ENCODE measurements around the gene LRMDA. TPM values are rescaled to one million over a fixed set of nuclear protein-coding genes. Genes with fewer than 3 reads are reported as not detected.

Gene LRMDA
- total RNA-seq, 1 donor from 2014 or later = 18.7 TPM

GRCh38 chr10:76459016-76459730, 1027.7 kb downstream of the LRMDA start:
- TF ChIP-seq, protein P1, sequence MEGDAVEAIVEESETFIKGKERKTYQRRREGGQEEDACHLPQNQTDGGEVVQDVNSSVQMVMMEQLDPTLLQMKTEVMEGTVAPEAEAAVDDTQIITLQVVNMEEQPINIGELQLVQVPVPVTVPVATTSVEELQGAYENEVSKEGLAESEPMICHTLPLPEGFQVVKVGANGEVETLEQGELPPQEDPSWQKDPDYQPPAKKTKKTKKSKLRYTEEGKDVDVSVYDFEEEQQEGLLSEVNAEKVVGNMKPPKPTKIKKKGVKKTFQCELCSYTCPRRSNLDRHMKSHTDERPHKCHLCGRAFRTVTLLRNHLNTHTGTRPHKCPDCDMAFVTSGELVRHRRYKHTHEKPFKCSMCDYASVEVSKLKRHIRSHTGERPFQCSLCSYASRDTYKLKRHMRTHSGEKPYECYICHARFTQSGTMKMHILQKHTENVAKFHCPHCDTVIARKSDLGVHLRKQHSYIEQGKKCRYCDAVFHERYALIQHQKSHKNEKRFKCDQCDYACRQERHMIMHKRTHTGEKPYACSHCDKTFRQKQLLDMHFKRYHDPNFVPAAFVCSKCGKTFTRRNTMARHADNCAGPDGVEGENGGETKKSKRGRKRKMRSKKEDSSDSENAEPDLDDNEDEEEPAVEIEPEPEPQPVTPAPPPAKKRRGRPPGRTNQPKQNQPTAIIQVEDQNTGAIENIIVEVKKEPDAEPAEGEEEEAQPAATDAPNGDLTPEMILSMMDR (IDR thresholded peaks at IDR 0.05; ENCODE audit: insufficient read depth, low read length, poor library complexity, severe bottlenecking) = no peak
- no peak for DNase-seq (ENCODE audit: low read depth)
- Histone ChIP-seq H3K27me3 (ENCODE audit: control insufficient read depth, insufficient read depth, low read length) (peaks cover 2% of the 10 kb centered on the region), H3K4me3 (ENCODE audit: low read depth, low read length) (no peak overlapping the region), H3K36me3 (ENCODE audit: control insufficient read depth, insufficient read depth, low read length) (no peaks in the 10 kb centered on the region)

DNA sequence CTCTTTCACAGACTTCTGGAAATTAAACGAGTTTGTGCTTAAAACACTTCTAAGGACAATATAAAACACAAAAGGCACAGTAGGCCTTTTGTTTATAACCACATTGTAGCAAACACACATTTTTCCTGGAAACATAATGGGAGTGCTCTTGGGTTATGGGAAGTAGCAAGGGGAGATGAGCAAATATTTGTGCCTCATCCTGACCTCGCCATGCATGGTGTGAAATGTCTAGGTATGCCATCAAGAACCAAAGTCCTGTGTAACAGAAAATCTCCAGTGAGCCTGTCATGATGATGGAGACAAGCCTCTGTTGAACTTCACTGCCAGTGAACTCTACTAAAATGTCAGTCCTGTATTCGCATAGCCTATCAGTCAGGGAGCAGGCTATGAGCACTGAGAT, 1029.6 kb downstream of the LRMDA start:
- Histone ChIP-seq H3K36me3 (ENCODE audit: control insufficient read depth, insufficient read depth, low read length) (no peaks in the 10 kb centered on the region), H3K4me3 (ENCODE audit: low read depth, low read length) (no peak overlapping the region), H3K27me3 (ENCODE audit: control insufficient read depth, insufficient read depth, low read length) (peaks cover 2% of the 10 kb centered on the region)
- no peak for DNase-seq (ENCODE audit: low read depth)
- TF ChIP-seq, protein P1 (IDR thresholded peaks at IDR 0.05; ENCODE audit: insufficient read depth, low read length, poor library complexity, severe bottlenecking) = no peak

DNA sequence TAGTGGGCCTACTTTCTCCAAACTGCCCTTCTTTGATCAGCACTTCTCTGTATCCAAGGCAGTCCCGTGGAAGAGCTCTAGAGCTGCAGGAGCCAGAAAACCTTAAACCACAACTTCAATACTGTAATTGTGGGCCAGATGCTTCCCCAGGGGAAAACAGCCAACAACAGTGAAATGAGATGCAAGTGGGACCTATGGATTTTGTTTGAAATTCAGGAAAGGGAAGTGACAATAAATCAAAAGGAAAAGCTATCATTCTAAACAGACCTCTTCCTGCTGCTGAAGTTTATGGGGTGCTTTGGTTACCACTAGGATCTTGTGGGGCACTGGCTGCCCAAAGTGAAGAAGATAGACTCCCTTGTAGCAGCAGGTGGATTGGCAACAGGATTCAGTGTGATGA, 1031.7 kb downstream of the LRMDA start:
- Histone ChIP-seq H3K4me3 (ENCODE audit: low read depth, low read length) (no peak overlapping the region), H3K27me3 (ENCODE audit: control insufficient read depth, insufficient read depth, low read length) (peaks cover 2% of the 10 kb centered on the region), H3K36me3 (ENCODE audit: control insufficient read depth, insufficient read depth, low read length) (no peaks in the 10 kb centered on the region)
- no peak for DNase-seq (ENCODE audit: low read depth)
- TF ChIP-seq, protein P1 (IDR thresholded peaks at IDR 0.05; ENCODE audit: insufficient read depth, low read length, poor library complexity, severe bottlenecking) = no peak

- Histone ChIP-seq H3K27me3 (ENCODE audit: control insufficient read depth, insufficient read depth, low read length) (no peaks in the 10 kb centered on the region), H3K36me3 (ENCODE audit: control insufficient read depth, insufficient read depth, low read length) (no peaks in the 10 kb centered on the region), H3K4me3 (ENCODE audit: low read depth, low read length) (no peak overlapping the region)
- DNase-seq (ENCODE audit: low read depth) = no peak
- TF ChIP-seq, protein P1 (IDR thresholded peaks at IDR 0.05; ENCODE audit: insufficient read depth, low read length, poor library complexity, severe bottlenecking) = no peak
These were observed 1035.5 kb downstream of the LRMDA start for GRCh38 chr10:76466836-76467503.

- TF ChIP-seq, protein P1 (IDR thresholded peaks at IDR 0.05; ENCODE audit: insufficient read depth, low read length, poor library complexity, severe bottlenecking) = no peak
- no peak overlapping the region for H3K4me3 ChIP-seq (ENCODE audit: low read depth, low read length)
These were observed 1038.3 kb downstream of the LRMDA start for GRCh38 chr10:76469675-76470074.

More at GRCh38 chr10:76469675-76470074, 1038.3 kb downstream of the LRMDA start:
- H3K27me3 ChIP-seq (ENCODE audit: control insufficient read depth, insufficient read depth, low read length) = no peaks in the 10 kb centered on the region
- no peaks in the 10 kb centered on the region for H3K36me3 ChIP-seq (ENCODE audit: control insufficient read depth, insufficient read depth, low read length)
- DNase-seq (ENCODE audit: low read depth) = no peak
